HG02759 (cell line): ENCODE data around the gene TAF11L10.
"Not testable (repeated sequence)": the region's sequence is repeated elsewhere in the genome, so short reads cannot be mapped to it uniquely, and the experiment has no call there.

ENCODE experiments used
- ATAC-seq: cut with Tn5 transposase; IDR thresholded peaks from one replicate; pipeline ENCODE4 v1.9.1; 2021; ENCODE audit warnings: mild to moderate bottlenecking, moderate library complexity; ENCODE audit not compliant: unreplicated experiment

TAF11L10 gene

GRCh38 chr5:17597728-17598127 is at the start of gene TAF11L10:
TSS of gene TAF11L10 (minus strand) at chr5:17597828.
- ATAC-seq, result not testable (repeated sequence)

GRCh38 chr5:17634160-17634559 is 36.5 kb upstream of the TAF11L10 start, which contains the start of gene TAF11L14:
TSS of gene TAF11L14 (plus strand) at chr5:17634460.
- ATAC-seq, result no peak

- ATAC-seq, result not testable (repeated sequence)
These were observed 34.2 kb upstream of the TAF11L10 start, which contains the start of gene TAF11L13 for GRCh38 chr5:17631788-17632187. TSS of gene TAF11L13 (plus strand) at chr5:17632088.

- ATAC-seq, result no peak
These were observed 28.1 kb upstream of the TAF11L10 start for GRCh38 chr5:17625686-17626085.

- ATAC-seq, result no peak
These were observed 23.0 kb upstream of the TAF11L10 start for GRCh38 chr5:17620627-17621026.

GRCh38 chr5:17619354-17619753 is 21.7 kb upstream of the TAF11L10 start:
- ATAC-seq, result no peak

GRCh38 chr5:17614872-17615605 is 17.4 kb upstream of the TAF11L10 start:
- ATAC-seq, result no peak

- not testable (repeated sequence) for ATAC-seq
These were observed 12.5 kb upstream of the TAF11L10 start, which contains the start of gene TAF11L12 for GRCh38 chr5:17610092-17610491. TSS of gene TAF11L12 (plus strand) at chr5:17610392.

GRCh38 chr5:17607461-17607860 is 9.8 kb upstream of the TAF11L10 start:
- not testable (repeated sequence) for ATAC-seq

- no peak for ATAC-seq
These were observed 7.3 kb upstream of the TAF11L10 start for GRCh38 chr5:17604951-17605350.

- not testable (repeated sequence) for ATAC-seq
These were observed 6.3 kb upstream of the TAF11L10 start, which contains the start of gene TAF11L11 for GRCh38 chr5:17603880-17604279. TSS of gene TAF11L11 (plus strand) at chr5:17604183.

GRCh38 chr5:17594255-17594654 is 3.4 kb downstream of the TAF11L10 start, which contains the start of gene TAF11L9:
TSS of gene TAF11L9 (minus strand) at chr5:17594394.
- ATAC-seq, result not testable (repeated sequence)

GRCh38 chr5:17590860-17591259 is 6.8 kb downstream of the TAF11L10 start, which contains the start of gene TAF11L8:
TSS of gene TAF11L8 (minus strand) at chr5:17590960.
- ATAC-seq, result not testable (repeated sequence)

GRCh38 chr5:17585658-17586057 is 12.0 kb downstream of the TAF11L10 start, which contains the start of gene TAF11L7:
TSS of gene TAF11L7 (minus strand) at chr5:17585758.
- ATAC-seq, result not testable (repeated sequence)
